HG03095 (cell line): ENCODE results near the gene ELL.

Experiments used
- ATAC-seq: cut with Tn5 transposase; IDR thresholded peaks from one replicate; pipeline ENCODE4 v1.9.1; 2021; ENCODE audit warnings: moderate library complexity; ENCODE audit not compliant: unreplicated experiment

Gene ELL

GRCh38 chr19:18425515-18426415 is 96.1 kb downstream of the ELL start:
- ATAC-seq, result no peak

DNA sequence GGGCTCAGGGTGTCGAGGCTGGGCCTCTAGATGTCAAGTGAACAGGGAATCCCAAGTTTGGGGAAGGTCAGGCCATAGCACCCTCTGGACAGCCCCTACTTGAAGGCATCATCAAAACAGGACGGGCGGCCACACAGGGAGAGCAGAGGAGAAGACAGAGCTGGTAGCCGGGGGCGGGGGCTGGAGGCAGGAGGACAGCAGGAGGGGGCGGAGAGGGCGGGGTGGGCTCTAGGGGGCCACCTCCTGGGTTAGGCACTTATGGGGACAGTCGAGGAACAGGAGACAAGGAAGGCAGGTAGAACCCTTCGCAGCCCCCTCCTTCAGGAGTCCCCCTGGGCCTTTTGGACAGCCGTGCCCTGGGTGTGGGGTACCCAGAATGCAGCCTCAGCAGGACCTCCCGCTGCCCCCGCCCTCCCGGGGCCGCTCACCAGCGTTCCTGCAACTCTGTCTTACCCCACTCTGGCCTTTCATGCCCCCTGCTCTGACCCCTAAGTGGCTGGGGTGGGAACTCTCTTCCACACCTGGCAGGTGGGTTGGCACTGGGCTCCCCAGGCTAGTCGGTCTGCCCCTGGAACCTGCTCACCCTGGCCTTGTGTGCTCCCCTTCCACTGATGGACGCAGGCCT is 96.9 kb downstream of the ELL start:
- no peak for ATAC-seq

DNA sequence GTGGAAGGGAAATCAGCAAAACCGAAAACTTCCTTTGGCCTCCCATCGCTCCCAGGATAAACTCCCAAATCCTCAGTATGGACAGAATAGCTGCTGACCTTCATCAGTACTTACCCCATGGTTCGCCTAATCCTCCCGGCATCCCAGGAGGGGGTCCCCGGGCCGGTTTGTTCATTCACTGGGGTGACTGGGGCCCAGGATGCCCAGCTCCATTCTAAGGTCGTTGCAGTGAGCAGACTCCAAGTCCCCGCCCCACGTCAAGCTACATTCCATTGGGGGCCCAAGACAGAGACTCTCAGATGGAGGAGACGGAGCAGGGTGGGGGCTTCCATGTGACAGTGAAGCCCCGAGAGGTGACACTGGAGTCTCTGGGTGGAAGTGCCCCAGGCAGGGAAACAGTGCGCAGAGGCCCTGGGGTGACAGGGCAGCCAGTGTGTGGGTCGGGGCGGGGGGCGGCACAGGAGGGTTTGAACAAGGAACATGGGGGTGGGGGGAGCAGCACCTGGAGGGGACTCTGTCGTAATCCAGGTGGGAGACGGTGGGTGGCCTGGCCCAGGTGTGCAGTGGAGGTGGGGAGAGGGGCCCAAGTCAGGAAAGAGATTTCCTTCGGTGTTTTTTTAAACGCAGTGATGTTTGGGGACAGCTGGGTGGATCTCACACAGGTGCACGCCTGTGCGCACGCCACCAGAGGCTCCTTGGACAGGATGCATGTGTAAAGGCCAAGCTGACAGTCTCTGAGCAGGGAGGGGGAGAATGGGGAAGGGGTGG is 97.6 kb downstream of the ELL start:
- ATAC-seq, result no peak

- ATAC-seq, result no peak
Observed at GRCh38 chr19:18423258-18424020, 98.4 kb downstream of the ELL start.

- ATAC-seq, result no peak
Observed at GRCh38 chr19:18422530-18423191, 99.2 kb downstream of the ELL start.

DNA sequence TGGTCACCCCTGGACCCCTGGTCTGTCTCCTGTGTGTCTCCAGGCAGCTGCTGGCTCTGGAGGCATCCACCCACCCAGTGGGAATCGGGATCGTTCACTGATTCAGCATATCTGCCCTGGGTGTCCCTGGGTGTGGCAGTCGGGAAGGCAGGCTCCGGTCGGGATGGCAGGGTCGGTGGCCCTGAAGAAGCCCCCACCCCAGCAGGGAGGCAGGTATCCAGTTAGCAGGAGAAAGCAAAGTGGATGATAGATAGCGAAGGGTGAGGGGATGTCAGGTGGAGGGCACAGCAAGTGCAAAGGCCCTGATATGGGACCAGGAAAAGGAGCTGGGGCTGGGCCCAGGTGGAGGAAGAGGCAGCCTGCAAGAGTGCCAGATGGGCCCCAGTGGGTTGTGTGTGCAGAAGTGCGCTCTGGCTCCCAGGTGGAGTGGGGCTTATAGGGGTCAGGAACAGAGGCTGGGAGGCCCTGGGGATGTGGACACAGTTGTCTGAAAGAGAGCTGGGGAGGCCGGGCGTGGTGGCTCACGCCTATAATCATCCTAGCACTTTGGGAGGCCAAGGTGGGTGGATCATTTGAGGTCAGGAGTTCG is 100.4 kb downstream of the ELL start:
- no peak for ATAC-seq

DNA sequence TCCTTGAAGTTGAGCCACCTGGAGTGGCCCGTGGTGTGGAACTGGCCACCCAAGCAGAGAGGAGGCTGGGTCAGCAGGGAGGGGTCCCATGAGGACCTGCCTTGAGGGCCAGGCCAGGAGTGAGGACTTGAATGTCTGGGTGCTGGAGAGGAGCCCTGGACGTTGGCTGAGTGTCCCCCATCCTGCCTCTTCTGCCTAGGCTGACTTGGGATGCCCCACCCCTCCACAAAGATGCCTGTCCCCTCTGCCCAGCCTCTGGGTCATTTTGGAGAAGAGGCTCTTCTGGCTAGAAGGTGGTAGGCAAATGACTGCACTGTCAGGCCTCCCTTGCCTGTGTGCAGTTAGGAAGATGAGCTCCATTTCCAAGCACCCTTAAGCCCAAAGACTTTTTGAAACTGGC is 100.9 kb downstream of the ELL start:
- ATAC-seq, result no peak

GRCh38 chr19:18419699-18420460 is 102.0 kb downstream of the ELL start:
- ATAC-seq, result no peak

GRCh38 chr19:18419195-18419698 is 102.6 kb downstream of the ELL start, which contains the start of gene SSBP4:
Gene SSBP4 (plus strand): TSS chr19:18419398. CDS start chr19:18419649, 251 bp downstream.
- ATAC-seq, result no peak

GRCh38 chr19:18418483-18419194 is 103.2 kb downstream of the ELL start:
- ATAC-seq, result no peak

- ATAC-seq, result no peak
Observed at GRCh38 chr19:18418029-18418482, 103.8 kb downstream of the ELL start.

DNA sequence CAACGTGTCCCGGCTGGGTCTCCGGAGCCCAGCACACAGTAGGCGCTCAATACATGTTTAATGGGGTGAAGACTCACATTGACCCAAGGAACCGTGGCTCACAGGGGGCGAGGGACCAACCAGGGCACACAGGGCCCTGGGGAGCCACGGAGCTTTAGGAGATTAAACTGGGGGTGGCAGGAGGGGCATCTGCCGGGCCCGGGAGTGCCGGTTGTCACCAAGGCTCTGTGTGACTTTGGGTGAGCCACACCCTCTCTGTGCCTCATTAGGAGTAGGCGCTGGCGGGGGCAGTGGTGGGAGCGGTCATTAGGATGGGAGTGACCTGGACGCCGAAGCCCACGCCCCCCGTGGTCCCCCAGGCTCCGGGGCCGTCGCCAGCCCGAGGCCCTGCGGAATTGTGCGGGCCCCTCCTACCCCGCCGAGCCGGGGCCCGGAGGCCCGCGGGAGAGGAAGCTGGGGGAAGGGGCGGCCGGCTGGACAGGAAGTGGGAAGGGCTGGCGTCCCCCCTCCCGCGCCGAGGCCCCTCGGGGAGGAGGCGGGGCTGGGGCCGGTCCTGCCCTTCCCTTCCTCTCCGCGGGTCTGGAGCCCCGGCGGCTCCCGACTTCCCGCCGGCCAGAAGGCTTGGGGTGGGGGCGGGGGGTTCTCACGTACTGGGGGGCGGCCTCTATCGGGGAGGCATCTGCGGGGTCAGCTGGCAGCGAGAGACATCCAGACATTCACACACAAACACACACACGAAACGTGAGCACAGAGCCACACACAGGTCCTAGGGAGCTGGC is 104.4 kb downstream of the ELL start:
- no peak for ATAC-seq

- ATAC-seq, result no peak
Observed at GRCh38 chr19:18416778-18417249, 105.1 kb downstream of the ELL start.

DNA sequence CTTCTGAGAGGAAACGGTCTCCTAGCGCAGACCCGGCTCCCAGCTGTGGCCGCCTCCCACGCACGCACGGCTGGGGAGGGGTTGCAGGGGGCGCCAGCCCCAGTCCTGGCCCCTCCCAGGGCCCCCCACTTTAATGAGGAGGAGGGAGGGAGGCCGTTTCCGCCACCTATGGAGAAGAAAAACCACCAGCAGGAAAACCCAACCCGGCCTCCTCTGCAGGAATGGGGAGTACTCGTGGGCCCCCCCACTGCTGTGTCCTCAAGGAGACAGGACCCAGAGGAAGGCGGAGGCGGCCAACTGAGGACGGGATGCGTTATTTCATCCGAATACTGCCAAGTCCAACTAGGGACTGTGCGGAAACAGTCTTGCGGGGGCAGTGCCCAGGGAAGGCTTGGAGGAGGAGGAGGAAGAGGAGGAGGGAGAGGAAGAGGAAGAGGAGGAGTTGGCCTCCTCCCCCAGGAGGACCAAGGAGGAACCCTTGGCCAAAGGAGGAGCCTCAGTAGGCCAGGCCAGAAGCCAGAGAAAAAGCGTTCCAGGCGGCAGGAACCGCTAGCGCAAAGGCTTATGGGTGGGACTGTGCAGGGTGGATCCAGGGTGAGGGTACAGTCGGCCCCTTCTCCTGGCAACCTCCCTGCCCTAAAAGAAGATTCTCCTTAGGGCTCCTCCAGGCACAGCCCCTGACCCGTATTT is 106.5 kb downstream of the ELL start:
- no peak for ATAC-seq

DNA sequence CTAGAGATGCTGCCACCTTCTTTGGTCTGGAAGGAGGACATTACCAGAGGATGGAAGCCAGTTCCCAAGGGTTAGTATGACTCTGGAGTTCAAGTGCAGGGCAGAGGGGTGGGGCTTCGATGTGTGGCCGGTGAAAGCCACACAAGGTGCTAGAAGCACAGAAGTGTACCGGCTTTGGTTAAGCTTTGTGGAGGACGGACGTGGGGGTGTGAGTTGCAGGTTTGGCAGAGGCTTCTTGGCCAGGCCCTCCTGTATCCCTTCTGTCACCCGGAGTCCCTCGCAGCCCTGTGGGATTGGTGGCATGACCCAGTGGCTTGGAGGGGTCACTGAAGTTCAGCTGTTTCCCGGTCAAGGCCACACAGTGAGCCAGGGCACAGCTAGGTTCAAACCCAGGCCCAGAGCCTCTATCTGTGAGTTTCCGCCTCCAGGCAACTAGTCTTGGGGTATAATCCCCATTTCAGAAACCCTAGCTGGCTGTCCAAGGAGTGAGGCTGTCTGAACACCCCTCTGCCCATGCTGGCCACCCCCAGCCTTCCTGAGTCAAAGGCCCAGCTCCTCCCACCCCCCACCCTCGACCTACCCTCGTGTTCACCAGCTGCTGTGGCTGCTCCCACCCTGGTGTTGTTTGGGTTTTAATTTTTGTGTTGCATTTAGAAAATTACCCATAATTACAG is 107.2 kb downstream of the ELL start:
- no peak for ATAC-seq

DNA sequence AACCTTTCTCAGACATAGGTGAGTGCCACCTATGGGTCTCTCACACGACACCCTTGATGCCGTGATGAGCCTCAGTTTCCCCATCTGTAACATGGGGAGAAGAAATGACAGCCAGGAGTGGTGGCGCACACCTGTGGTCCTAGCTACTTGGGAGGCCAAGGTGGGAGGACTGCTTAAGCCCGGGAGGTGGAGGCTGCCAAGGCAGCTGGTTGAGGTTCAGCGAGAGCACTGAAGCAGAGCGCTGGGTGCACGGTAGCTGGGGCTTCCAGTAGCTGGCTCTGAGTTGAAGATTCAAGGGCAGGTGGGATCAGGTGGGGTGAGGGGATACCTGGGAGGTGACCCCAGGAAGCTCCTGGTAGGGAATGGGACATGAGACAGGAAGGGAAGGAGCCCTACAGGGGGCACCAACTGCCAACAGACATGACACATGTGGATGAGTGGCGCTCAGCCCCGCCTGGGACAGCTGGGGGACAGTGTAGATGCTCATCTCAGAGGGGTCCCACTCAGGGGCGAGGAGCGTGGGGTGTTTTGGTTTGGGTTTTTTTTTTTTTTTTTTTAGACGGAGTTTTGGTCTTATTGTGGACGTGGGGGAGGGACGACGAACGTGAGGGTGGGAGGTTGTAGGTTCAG is 109.1 kb downstream of the ELL start:
- ATAC-seq, result no peak
